Ovary (tissue), 3 donors: ENCODE results near the gene ARHGAP28.
"Not testable (repeated sequence)": the region's sequence is repeated elsewhere in the genome, so short reads cannot be mapped to it uniquely, and the experiment has no call there.

Source experiments
- CTCF ChIP-seq, 3 donors: fragments of 450-650 bp in 2 of 3; fragments of 200-600 bp in 1 of 3; IDR thresholded peaks; one replicate each; pipeline versions ENCODE4 v1.5.1 to v1.8.0; 2016 to 2022; ENCODE audit warnings: antibody characterized with exemption in 3 of 3, mild to moderate bottlenecking in 1 of 3
- POLR2A ChIP-seq: fragments of 450-650 bp; IDR thresholded peaks from one replicate; pipeline ENCODE4 v1.6.1; 2017; ENCODE audit warnings: antibody characterized with exemption, mild to moderate bottlenecking, moderate library complexity
- donor health status: DM: no; HTN: no; CAD: no.

DNA sequence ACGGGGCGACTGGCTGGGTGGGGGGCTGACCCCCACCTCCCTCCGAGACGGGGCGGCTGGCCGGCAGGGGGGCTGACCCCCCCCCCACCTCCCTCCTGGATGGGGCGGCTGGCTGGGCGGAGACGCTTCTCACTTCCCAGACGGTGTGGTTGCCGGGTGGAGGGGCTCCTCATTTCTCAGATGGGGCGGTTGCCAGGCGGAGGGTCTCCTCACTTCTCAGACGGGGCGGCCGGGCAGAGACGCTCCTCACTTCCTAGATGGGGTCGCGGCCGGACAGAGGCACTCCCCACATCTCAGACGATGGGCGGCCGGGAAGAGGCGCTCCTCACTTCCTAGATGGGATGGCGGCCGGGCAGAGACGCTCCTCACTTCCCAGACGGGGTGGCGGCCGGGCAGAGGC lies 98.0 kb downstream of the ARHGAP28 start:
- not testable (repeated sequence) for TF ChIP-seq CTCF (IDR thresholded peaks at IDR 0.05); POLR2A
